HG03097 (cell line): ENCODE data around the gene TCF23.
"Not testable (repeated sequence)": the region's sequence is repeated elsewhere in the genome, so short reads cannot be mapped to it uniquely, and the experiment has no call there.

Experiments
- ATAC-seq: cut with Tn5 transposase; IDR thresholded peaks from one replicate; pipeline ENCODE4 v1.9.1; 2021; ENCODE audit not compliant: unreplicated experiment, low FRiP score

TCF23 gene

GRCh38 chr2:27152102-27152795 is 3.4 kb downstream of the TCF23 start:
- no peak for ATAC-seq

GRCh38 chr2:27152796-27153464 is 4.1 kb downstream of the TCF23 start:
- no peak for ATAC-seq

- ATAC-seq = no peak
Measured at GRCh38 chr2:27154488-27154887, 5.7 kb downstream of the TCF23 start.

GRCh38 chr2:27155069-27155520 is 6.3 kb downstream of the TCF23 start:
- no peak for ATAC-seq

- no peak for ATAC-seq
Measured at GRCh38 chr2:27158468-27158867, 9.7 kb downstream of the TCF23 start.

GRCh38 chr2:27159271-27159670 is 10.5 kb downstream of the TCF23 start:
- no peak for ATAC-seq

GRCh38 chr2:27160191-27160590 is 11.4 kb downstream of the TCF23 start:
- ATAC-seq = no peak

- ATAC-seq = no peak
Measured at GRCh38 chr2:27162151-27163121, 13.6 kb downstream of the TCF23 start.

- no peak for ATAC-seq
Measured at GRCh38 chr2:27164960-27165763, 16.4 kb downstream of the TCF23 start.

- ATAC-seq = no peak
Measured at GRCh38 chr2:27170581-27171337, 22.0 kb downstream of the TCF23 start.

GRCh38 chr2:27171351-27171848 is 22.6 kb downstream of the TCF23 start:
- ATAC-seq = no peak

GRCh38 chr2:27174638-27175037 is 25.8 kb downstream of the TCF23 start:
- no peak for ATAC-seq

GRCh38 chr2:27175330-27175729 is 26.5 kb downstream of the TCF23 start:
- no peak for ATAC-seq

- ATAC-seq = not testable (repeated sequence)
Measured at GRCh38 chr2:27175781-27176180, 27.0 kb downstream of the TCF23 start.

- no peak for ATAC-seq
Measured at GRCh38 chr2:27177441-27178351, 28.9 kb downstream of the TCF23 start.

GRCh38 chr2:27178469-27178868 is 29.7 kb downstream of the TCF23 start:
- no peak for ATAC-seq

- ATAC-seq = no peak
Measured at GRCh38 chr2:27179344-27180000, 30.7 kb downstream of the TCF23 start.

- ATAC-seq = no peak
Measured at GRCh38 chr2:27182346-27182745, 33.5 kb downstream of the TCF23 start.
